Breast epithelium (tissue), 4 donors: Measurements from ENCODE around the gene UBE3C. TPM values are rescaled to one million over a fixed set of nuclear protein-coding genes. Genes with fewer than 3 reads are reported as not detected.
"Not testable (repeated sequence)": the region's sequence is repeated elsewhere in the genome, so short reads cannot be mapped to it uniquely, and the experiment has no call there.

Experiments used
- DNase-seq, 2 donors: peaks; one replicate each; pipeline ENCODE4 v3.0.0-alpha.2; 2019; ENCODE audit warnings: low spot score in 2 of 2
- H3K27ac ChIP-seq, 2 donors: fragments of 200-600 bp; sonication (generic) in 1 of 2; one replicate each; pipeline ENCODE4 v1.5.1; 2016 to 2019; ENCODE audit warnings: mild to moderate bottlenecking in 1 of 2
- H3K27me3 ChIP-seq, 2 donors: fragments of 200-600 bp; sonication (generic) in 1 of 2; one replicate each; pipeline versions ENCODE4 v1.5.1 to v1.6.0; 2017 to 2019; ENCODE audit warnings: control low read depth in 1 of 2, mild to moderate bottlenecking in 1 of 2
- H3K36me3 ChIP-seq: fragments of 200-600 bp; one replicate; pipeline ENCODE4 v1.5.1; 2019
- H3K4me1 ChIP-seq, 2 donors: fragments of 200-600 bp; sonication (generic); one replicate each; pipeline ENCODE4 v1.5.1; 2016 to 2019; ENCODE audit warnings: control low read depth in 1 of 2
- H3K4me3 ChIP-seq, 3 donors: fragments of 200-600 bp; sonication (generic); 1 replicate in 2 of 3; 2 replicates in 1 of 3; pipeline ENCODE4 v1.5.1; 2016 to 2019; ENCODE audit warnings: mild to moderate bottlenecking in 3 of 3, moderate library complexity in 2 of 3
- H3K9me3 ChIP-seq, 2 donors: fragments of 200-600 bp; sonication (generic) in 1 of 2; one replicate each; pipeline ENCODE4 v1.5.1; 2016 to 2019; ENCODE audit warnings: control low read depth in 1 of 2
- CTCF ChIP-seq, 3 donors: fragments of 450-650 bp; IDR thresholded peaks; one replicate each; pipeline ENCODE4 v1.5.1; 2016 to 2017; ENCODE audit warnings: antibody characterized with exemption in 3 of 3, mild to moderate bottlenecking in 3 of 3, moderate library complexity in 3 of 3
- POLR2A ChIP-seq: fragments of 450-650 bp; IDR thresholded peaks from one replicate; pipeline ENCODE4 v1.6.1; 2016; ENCODE audit warnings: antibody characterized with exemption, mild to moderate bottlenecking, moderate library complexity
- POLR2AphosphoS5 ChIP-seq, 3 donors: sonication (generic); formaldehyde crosslinking; IDR thresholded peaks; one replicate each; pipeline ENCODE4 v1.6.1; 2017; ENCODE audit warnings: antibody characterized with exemption in 3 of 3
- intact Hi-C: fragments of 100-400 bp; cut with DNase I; formaldehyde crosslinking; loops from one replicate; pipeline ENCODE4 v1.15.1; 2023; ENCODE audit warnings: low total_unique reads
- total RNA-seq, 3 donors: library from RNA; depleted of rRNA; stranded (reverse); fragments of >200 nt; gene quantifications; one replicate each; pipeline ENCODE4 v1.1.0, GENCODE V29; 2016

The UBE3C gene
- total RNA-seq, 3 donors from 2014 or later: 63.0 to 96.4 (median 87.4) TPM

GRCh38 chr7:157244516-157245294, 106.0 kb downstream of the UBE3C start:
- Histone ChIP-seq H3K27me3 (no peaks in the 10 kb centered on the region), H3K4me1 (no peaks in the 10 kb centered on the region), H3K36me3 (no peaks in the 10 kb centered on the region), H3K9me3 (no peaks in the 10 kb centered on the region), H3K27ac (no peak overlapping the region), H3K4me3 (no peak overlapping the region)
- DNase-seq: no peak
- TF ChIP-seq POLR2A: no peak
- no peak for TF ChIP-seq POLR2AphosphoS5 (IDR thresholded peaks at IDR 0.05)
- TF ChIP-seq CTCF (IDR thresholded peaks at IDR 0.05): no peak
- intact Hi-C loops: no loop called here

- Histone ChIP-seq H3K27me3 (no peaks in the 10 kb centered on the region), H3K4me3 (no peak overlapping the region), H3K4me1 (no peaks in the 10 kb centered on the region), H3K36me3 (no peaks in the 10 kb centered on the region), H3K9me3 (no peaks in the 10 kb centered on the region), H3K27ac (no peak overlapping the region)
- intact Hi-C loops: no loop called here
- no peak for DNase-seq
- TF ChIP-seq POLR2A (no peak), POLR2AphosphoS5 (IDR thresholded peaks at IDR 0.05) (no peak), CTCF (IDR thresholded peaks at IDR 0.05) (no peak)
These were observed 107.3 kb downstream of the UBE3C start for GRCh38 chr7:157246052-157246451.

- Histone ChIP-seq H3K27me3 (no peaks in the 10 kb centered on the region), H3K4me1 (no peaks in the 10 kb centered on the region), H3K9me3 (no peaks in the 10 kb centered on the region), H3K36me3 (no peaks in the 10 kb centered on the region), H3K27ac (no peak overlapping the region), H3K4me3 (no peak overlapping the region)
- TF ChIP-seq POLR2A: no peak
- no peak for DNase-seq
- intact Hi-C loops: no loop called here
These were observed 109.9 kb downstream of the UBE3C start for GRCh38 chr7:157248659-157249058.

- intact Hi-C loops: loop anchor here (1.0 kb wide), 1 partner anchor 8 kb away; no protein-coding TSS in a partner anchor
These were observed 112.0 kb downstream of the UBE3C start for GRCh38 chr7:157250605-157251228.

GRCh38 chr7:157251817-157252216, 113.1 kb downstream of the UBE3C start:
- not testable (repeated sequence) for H3K4me1 ChIP-seq, H3K27me3 ChIP-seq, H3K9me3 ChIP-seq, H3K27ac ChIP-seq, DNase-seq, H3K4me3 ChIP-seq, H3K36me3 ChIP-seq
- intact Hi-C loops: loop anchor here (1.0 kb wide), 1 partner anchor 10 kb away; no protein-coding TSS in a partner anchor

More at GRCh38 chr7:157250605-157251228, 112.0 kb downstream of the UBE3C start:
- H3K27ac ChIP-seq: no peak overlapping the region
- no peaks in the 10 kb centered on the region for H3K9me3 ChIP-seq
- no peak for DNase-seq
- TF ChIP-seq POLR2A (no peak), POLR2AphosphoS5 (IDR thresholded peaks at IDR 0.05) (no peak), CTCF (IDR thresholded peaks at IDR 0.05) (peak; percentile 43 to 61 (median 61))
- no peaks in the 10 kb centered on the region for H3K27me3 ChIP-seq
- H3K36me3 ChIP-seq: no peaks in the 10 kb centered on the region
- H3K4me1 ChIP-seq: no peaks in the 10 kb centered on the region
- H3K4me3 ChIP-seq: no peak overlapping the region

GRCh38 chr7:157253850-157254249, 115.1 kb downstream of the UBE3C start:
- TF ChIP-seq POLR2A (no peak), CTCF (IDR thresholded peaks at IDR 0.05) (peak in 2 of 3 donors; percentile 29 to 38), POLR2AphosphoS5 (IDR thresholded peaks at IDR 0.05) (peak in 1 of 3 donors; percentile 43)
- no peaks in the 10 kb centered on the region for H3K9me3 ChIP-seq
- peak; percentile 84 to 92 for DNase-seq
- no peaks in the 10 kb centered on the region for H3K36me3 ChIP-seq
- intact Hi-C loops: no loop called here
- H3K27ac ChIP-seq: no peak overlapping the region
- H3K4me1 ChIP-seq: no peaks in the 10 kb centered on the region
- no peak overlapping the region for H3K4me3 ChIP-seq
- no peaks in the 10 kb centered on the region for H3K27me3 ChIP-seq

GRCh38 chr7:157254781-157255180, 116.1 kb downstream of the UBE3C start:
- H3K9me3 ChIP-seq, H3K27me3 ChIP-seq, H3K4me3 ChIP-seq, H3K4me1 ChIP-seq, DNase-seq, H3K27ac ChIP-seq, H3K36me3 ChIP-seq, intact Hi-C loops: not testable (repeated sequence)
